ENCODE data around the gene BCDIN3D. TPM values are rescaled to one million over a fixed set of nuclear protein-coding genes. Genes with fewer than 3 reads are reported as not detected.
"Not testable (repeated sequence)": the region's sequence is repeated elsewhere in the genome, so short reads cannot be mapped to it uniquely, and the experiment has no call there.

Gene BCDIN3D
- total RNA-seq, 1 donor from 2014 or later, result 8.5 TPM

- H3K27me3 Mint-ChIP-seq, result peaks cover 16% of the 10 kb centered on the region
- DNase-seq (ENCODE audit: extremely low spot score, unreplicated experiment), result no peak
- H3K4me1 Mint-ChIP-seq (ENCODE audit: unreplicated experiment), result peaks cover 28% of the 10 kb centered on the region
- no peak overlapping the region for H3K27ac Mint-ChIP-seq
- TF ChIP-seq, protein P1, sequence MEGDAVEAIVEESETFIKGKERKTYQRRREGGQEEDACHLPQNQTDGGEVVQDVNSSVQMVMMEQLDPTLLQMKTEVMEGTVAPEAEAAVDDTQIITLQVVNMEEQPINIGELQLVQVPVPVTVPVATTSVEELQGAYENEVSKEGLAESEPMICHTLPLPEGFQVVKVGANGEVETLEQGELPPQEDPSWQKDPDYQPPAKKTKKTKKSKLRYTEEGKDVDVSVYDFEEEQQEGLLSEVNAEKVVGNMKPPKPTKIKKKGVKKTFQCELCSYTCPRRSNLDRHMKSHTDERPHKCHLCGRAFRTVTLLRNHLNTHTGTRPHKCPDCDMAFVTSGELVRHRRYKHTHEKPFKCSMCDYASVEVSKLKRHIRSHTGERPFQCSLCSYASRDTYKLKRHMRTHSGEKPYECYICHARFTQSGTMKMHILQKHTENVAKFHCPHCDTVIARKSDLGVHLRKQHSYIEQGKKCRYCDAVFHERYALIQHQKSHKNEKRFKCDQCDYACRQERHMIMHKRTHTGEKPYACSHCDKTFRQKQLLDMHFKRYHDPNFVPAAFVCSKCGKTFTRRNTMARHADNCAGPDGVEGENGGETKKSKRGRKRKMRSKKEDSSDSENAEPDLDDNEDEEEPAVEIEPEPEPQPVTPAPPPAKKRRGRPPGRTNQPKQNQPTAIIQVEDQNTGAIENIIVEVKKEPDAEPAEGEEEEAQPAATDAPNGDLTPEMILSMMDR (conservative IDR thresholded peaks at IDR 0.05), result no peak
- no peaks in the 10 kb centered on the region for H3K9me3 Mint-ChIP-seq
- H3K36me3 Mint-ChIP-seq, result no peaks in the 10 kb centered on the region
- H3K4me3 Mint-ChIP-seq, result no peak overlapping the region
These were observed 42.2 kb upstream of the BCDIN3D start for GRCh38 chr12:49885118-49885517.

GRCh38 chr12:49882851-49883464, 40.1 kb upstream of the BCDIN3D start:
- peaks cover 1% of the 10 kb centered on the region for H3K9me3 Mint-ChIP-seq
- peaks cover 16% of the 10 kb centered on the region for H3K27me3 Mint-ChIP-seq
- peaks cover 28% of the 10 kb centered on the region for H3K4me1 Mint-ChIP-seq (ENCODE audit: unreplicated experiment)
- DNase-seq (ENCODE audit: extremely low spot score, unreplicated experiment), result no peak
- H3K27ac Mint-ChIP-seq, result peak overlapping the region; percentile 13
- TF ChIP-seq, protein P1 (conservative IDR thresholded peaks at IDR 0.05), result peak; percentile 48
- H3K4me3 Mint-ChIP-seq, result no peak overlapping the region
- H3K36me3 Mint-ChIP-seq, result peaks cover under 1% of the 10 kb centered on the region

GRCh38 chr12:49882248-49882850, 39.4 kb upstream of the BCDIN3D start:
- H3K27ac Mint-ChIP-seq, result peak overlapping the region; percentile 13
- no peak for DNase-seq (ENCODE audit: extremely low spot score, unreplicated experiment)
- H3K4me1 Mint-ChIP-seq (ENCODE audit: unreplicated experiment), result peaks cover 28% of the 10 kb centered on the region
- H3K4me3 Mint-ChIP-seq, result no peak overlapping the region
- H3K27me3 Mint-ChIP-seq, result peaks cover 16% of the 10 kb centered on the region
- TF ChIP-seq, protein P1 (conservative IDR thresholded peaks at IDR 0.05), result no peak
- peaks cover 4% of the 10 kb centered on the region for H3K9me3 Mint-ChIP-seq
- H3K36me3 Mint-ChIP-seq, result peaks cover 4% of the 10 kb centered on the region

DNA sequence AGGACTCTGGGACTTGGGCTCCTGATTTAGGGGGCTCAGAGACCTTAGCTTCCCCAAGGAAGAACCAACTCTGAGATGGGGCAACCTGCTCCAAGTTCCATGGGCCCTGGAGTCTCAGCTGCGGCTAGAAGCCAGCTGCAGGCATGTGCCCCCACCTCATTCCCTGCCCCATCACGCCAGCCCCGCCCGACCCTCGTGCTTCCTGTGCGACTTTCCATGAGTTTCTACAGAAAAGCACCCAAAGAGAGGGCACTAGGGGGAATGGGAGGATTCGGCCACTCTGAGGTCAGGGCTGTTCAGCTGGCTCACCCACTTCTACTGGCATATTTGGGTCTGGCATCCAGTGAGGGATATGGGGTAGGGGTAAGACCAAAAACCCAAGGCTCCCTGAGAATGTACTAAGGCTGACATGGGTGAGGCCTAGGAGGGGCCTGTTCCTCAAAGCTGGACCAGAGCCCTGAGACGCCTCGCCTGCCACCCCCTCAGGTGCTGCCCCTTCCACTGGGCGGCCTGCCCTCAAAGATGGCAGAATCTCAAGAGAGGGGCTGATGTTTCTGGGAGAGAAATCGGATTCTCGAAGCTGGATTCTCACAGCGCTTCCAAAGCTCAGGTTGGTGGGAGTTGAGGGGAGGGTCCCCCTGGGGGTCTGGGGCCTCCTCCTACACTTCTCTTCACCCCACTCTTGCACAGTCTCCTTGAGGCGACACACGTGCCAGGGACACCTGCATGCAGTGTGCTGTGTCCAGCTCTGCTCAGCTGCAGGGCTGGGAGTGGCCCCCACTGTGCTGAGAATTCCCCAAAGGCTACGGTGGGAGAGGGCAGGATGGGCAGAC, 38.7 kb upstream of the BCDIN3D start:
- Mint-ChIP-seq H3K36me3 (peaks cover 4% of the 10 kb centered on the region), H3K4me1 (ENCODE audit: unreplicated experiment) (peaks cover 28% of the 10 kb centered on the region), H3K27ac (no peak overlapping the region), H3K27me3 (peaks cover 11% of the 10 kb centered on the region), H3K9me3 (peaks cover 4% of the 10 kb centered on the region), H3K4me3 (no peak overlapping the region)
- TF ChIP-seq, protein P1 (conservative IDR thresholded peaks at IDR 0.05), result no peak
- no peak for DNase-seq (ENCODE audit: extremely low spot score, unreplicated experiment)

GRCh38 chr12:49880756-49881414, 38.0 kb upstream of the BCDIN3D start:
- Mint-ChIP-seq H3K4me3 (no peak overlapping the region), H3K27me3 (peaks cover 11% of the 10 kb centered on the region), H3K9me3 (peaks cover 4% of the 10 kb centered on the region), H3K4me1 (ENCODE audit: unreplicated experiment) (peaks cover 28% of the 10 kb centered on the region), H3K27ac (no peak overlapping the region), H3K36me3 (peaks cover 4% of the 10 kb centered on the region)
- TF ChIP-seq, protein P1 (conservative IDR thresholded peaks at IDR 0.05), result no peak
- DNase-seq (ENCODE audit: extremely low spot score, unreplicated experiment), result no peak

DNA sequence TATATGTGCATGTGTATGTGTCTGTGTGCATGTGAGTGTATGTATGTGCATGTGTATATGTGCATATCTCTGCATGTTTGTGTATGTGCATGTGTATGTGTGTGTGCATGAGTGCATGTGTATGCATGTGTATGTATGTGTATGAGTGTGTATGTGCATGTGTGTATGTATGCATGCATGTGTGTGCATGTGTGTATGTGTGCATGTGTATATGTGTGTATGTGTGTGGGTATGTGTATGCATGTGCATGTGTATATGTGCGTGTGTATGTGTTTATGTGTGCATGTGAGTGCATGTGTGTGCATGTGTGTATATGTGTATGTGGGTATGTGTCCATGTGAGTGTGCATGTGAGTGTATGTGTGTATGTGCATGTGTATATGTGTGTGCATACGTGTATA, 36.2 kb upstream of the BCDIN3D start:
- not testable (repeated sequence) for H3K27me3 Mint-ChIP-seq; DNase-seq (ENCODE audit: extremely low spot score, unreplicated experiment); H3K9me3 Mint-ChIP-seq; H3K4me3 Mint-ChIP-seq; H3K27ac Mint-ChIP-seq; H3K36me3 Mint-ChIP-seq
- H3K4me1 Mint-ChIP-seq (ENCODE audit: unreplicated experiment), result peaks cover 16% of the 10 kb centered on the region

All from type B pancreatic cell (in vitro differentiated cells).